HCT116 (cell line): ENCODE measurements around the gene SRCIN1.

Experiments
- CEBPB ChIP-seq: IDR thresholded peaks from 2 replicates; pipeline ENCODE4 v1.6.1; 2012; ENCODE audit warnings: low read depth
- EZH2 ChIP-seq: fragments of 200-600 bp; sonication (generic); IDR thresholded peaks from 2 replicates; pipeline ENCODE4 v1.6.1; 2017; ENCODE audit warnings: antibody characterized with exemption, mixed run types
- EZH2phosphoT487 ChIP-seq: fragments of 200-600 bp; IDR thresholded peaks from 2 replicates; pipeline ENCODE4 v1.6.1; 2018; ENCODE audit warnings: antibody characterized with exemption, borderline replicate concordance
- POLR2A ChIP-seq: IDR thresholded peaks from 2 replicates; pipeline ENCODE4 v1.7.0; 2011; ENCODE audit warnings: borderline replicate concordance; ENCODE audit not compliant: insufficient read depth, insufficient read length; ENCODE audit errors: extremely low read depth
- POLR2AphosphoS5 ChIP-seq: IDR thresholded peaks from 2 replicates; pipeline ENCODE4 v1.6.1; 2011; ENCODE audit warnings: mild to moderate bottlenecking, low read depth, low read length, moderate library complexity
- RAD21 ChIP-seq: IDR thresholded peaks from 2 replicates; pipeline ENCODE4 v1.6.1; 2012; ENCODE audit warnings: low read depth, mild to moderate bottlenecking
- SIN3A ChIP-seq: IDR thresholded peaks from 2 replicates; pipeline ENCODE4 v1.6.1; 2012; ENCODE audit warnings: low read depth
- SP1 ChIP-seq: IDR thresholded peaks from 2 replicates; pipeline ENCODE4 v1.6.1; 2012; ENCODE audit warnings: low read depth
- SRF ChIP-seq: IDR thresholded peaks from 2 replicates; pipeline ENCODE4 v1.6.1; 2012; ENCODE audit warnings: low read depth
- YY1 ChIP-seq: IDR thresholded peaks from 2 replicates; pipeline ENCODE4 v1.6.1; 2011; ENCODE audit warnings: low read length, low read depth, moderate library complexity, mild to moderate bottlenecking; ENCODE audit not compliant: insufficient replicate concordance; ENCODE audit errors: extremely low read depth
- ZNF274 ChIP-seq: fragments of 200-500 bp; sonication (Bioruptor generic); IDR thresholded peaks from 2 replicates; pipeline ENCODE4 v1.6.1; 2014; ENCODE audit warnings: mild to moderate bottlenecking, low read depth, low read length, inconsistent platforms
- TF ChIP-seq, protein P1 (sequence below), 3 experiments: fragments of 200-600 bp in 1 of 3; sonication (generic) in 1 of 3; IDR thresholded peaks in 2 of 3; conservative IDR thresholded peaks in 1 of 3; 2 replicates each; pipeline ENCODE4 v1.5.1; 2012 to 2017; ENCODE audit warnings: low read depth in 2 of 3, low read length in 2 of 3, antibody characterized with exemption in 1 of 3, borderline replicate concordance in 1 of 3, control low read depth in 1 of 3, mild to moderate bottlenecking in 1 of 3, mixed read lengths in 1 of 3, mixed run types in 1 of 3, moderate library complexity in 1 of 3; ENCODE audit not compliant: insufficient read depth in 1 of 3
- TF ChIP-seq, protein P2 (sequence below): IDR thresholded peaks from 2 replicates; pipeline ENCODE4 v1.6.1; 2012
- TF ChIP-seq, protein P3 (sequence below): IDR thresholded peaks from 2 replicates; pipeline ENCODE4 v1.6.1; 2012

DNA sequence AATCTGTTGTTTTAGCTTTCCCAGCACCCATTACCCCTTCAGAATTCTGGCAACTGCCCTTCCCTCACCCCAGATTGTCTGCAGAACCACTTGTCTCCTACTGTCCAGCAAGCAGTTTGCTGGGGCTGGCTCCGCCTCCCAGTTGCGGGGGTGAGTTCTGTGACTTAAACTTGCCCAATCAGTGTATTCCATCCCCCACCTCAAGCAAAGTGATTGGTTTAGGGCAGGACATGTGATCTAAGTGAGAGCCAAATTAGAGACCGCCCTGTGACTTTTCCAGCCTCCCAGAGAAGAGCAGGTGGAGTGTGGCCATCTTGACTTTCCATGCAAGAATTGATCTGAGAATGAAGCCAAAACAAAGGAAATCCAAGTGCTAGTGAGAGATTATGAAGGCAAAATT lies 22.7 kb upstream of the SRCIN1 start:
- TF ChIP-seq EZH2 (no peak), POLR2A (no peak), SIN3A (no peak), YY1 (no peak), RAD21 (no peak), ZNF274 (no peak), SP1 (no peak), POLR2AphosphoS5 (no peak), CEBPB (no peak), SRF (no peak), EZH2phosphoT487 (no peak)
- TF ChIP-seq, protein P1, sequence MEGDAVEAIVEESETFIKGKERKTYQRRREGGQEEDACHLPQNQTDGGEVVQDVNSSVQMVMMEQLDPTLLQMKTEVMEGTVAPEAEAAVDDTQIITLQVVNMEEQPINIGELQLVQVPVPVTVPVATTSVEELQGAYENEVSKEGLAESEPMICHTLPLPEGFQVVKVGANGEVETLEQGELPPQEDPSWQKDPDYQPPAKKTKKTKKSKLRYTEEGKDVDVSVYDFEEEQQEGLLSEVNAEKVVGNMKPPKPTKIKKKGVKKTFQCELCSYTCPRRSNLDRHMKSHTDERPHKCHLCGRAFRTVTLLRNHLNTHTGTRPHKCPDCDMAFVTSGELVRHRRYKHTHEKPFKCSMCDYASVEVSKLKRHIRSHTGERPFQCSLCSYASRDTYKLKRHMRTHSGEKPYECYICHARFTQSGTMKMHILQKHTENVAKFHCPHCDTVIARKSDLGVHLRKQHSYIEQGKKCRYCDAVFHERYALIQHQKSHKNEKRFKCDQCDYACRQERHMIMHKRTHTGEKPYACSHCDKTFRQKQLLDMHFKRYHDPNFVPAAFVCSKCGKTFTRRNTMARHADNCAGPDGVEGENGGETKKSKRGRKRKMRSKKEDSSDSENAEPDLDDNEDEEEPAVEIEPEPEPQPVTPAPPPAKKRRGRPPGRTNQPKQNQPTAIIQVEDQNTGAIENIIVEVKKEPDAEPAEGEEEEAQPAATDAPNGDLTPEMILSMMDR (IDR thresholded peaks at IDR 0.05 in 2 of 3, conservative IDR thresholded peaks at IDR 0.05 in 1 of 3; ENCODE audit: borderline replicate concordance in 1 of 3, insufficient read depth in 1 of 3, low read depth in 2 of 3, low read length in 2 of 3): no peak
- TF ChIP-seq, protein P2, sequence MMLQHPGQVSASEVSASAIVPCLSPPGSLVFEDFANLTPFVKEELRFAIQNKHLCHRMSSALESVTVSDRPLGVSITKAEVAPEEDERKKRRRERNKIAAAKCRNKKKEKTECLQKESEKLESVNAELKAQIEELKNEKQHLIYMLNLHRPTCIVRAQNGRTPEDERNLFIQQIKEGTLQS: no peak
- TF ChIP-seq, protein P3, sequence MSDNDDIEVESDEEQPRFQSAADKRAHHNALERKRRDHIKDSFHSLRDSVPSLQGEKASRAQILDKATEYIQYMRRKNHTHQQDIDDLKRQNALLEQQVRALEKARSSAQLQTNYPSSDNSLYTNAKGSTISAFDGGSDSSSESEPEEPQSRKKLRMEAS: no peak
